HG02571 (cell line): ENCODE results near the gene TNFRSF14.

Experiments used
- ATAC-seq: cut with Tn5 transposase; IDR thresholded peaks from one replicate; pipeline ENCODE4 v1.9.1; 2021; ENCODE audit warnings: mild to moderate bottlenecking, moderate library complexity; ENCODE audit not compliant: unreplicated experiment

TNFRSF14 gene

DNA sequence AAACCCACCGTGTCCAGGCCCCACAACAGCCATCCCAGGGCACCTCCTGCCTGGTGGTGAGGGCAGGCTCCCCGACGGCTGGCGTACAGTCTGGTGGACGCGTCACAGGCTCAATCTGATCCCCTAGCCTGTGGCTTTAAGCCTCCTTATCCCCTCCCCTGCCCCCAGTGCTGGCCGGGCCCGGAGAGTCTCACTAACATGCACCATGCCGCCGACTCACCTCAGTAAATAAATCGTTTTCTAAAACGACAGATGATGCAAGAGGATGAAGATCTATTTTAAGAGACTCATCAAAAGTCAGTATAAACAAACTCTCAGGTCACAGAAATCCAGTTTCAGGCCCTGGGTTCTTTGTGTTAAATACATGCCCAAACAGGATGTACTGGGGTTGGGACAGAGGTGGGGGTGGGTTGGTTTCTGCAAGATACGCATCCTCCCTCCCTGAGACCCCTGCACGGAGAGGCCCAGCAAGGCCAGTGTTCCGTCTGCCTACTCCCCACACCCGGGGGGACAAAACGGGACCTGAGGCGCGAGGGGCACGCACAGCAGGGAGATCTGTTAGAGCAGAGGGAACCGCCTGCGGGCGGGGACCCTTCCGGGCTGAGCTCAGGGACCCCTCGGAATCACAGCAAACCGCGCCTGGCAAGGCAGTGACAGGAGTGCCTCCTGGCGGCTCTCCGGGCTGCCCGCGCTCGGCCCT is 32.8 kb upstream of the TNFRSF14 start:
- no peak for ATAC-seq

- no peak for ATAC-seq
These were observed 32.1 kb upstream of the TNFRSF14 start for GRCh38 chr1:2523891-2524609.

GRCh38 chr1:2525572-2525919 is 30.6 kb upstream of the TNFRSF14 start:
- no peak for ATAC-seq

GRCh38 chr1:2525920-2526823 is 30.0 kb upstream of the TNFRSF14 start, which contains the start of gene PANK4:
PANK4 (minus strand) TSS chr1:2526596; CDS start chr1:2526587, 9 bp downstream.
- peak; percentile 75 for ATAC-seq

GRCh38 chr1:2526824-2527555 is 29.2 kb upstream of the TNFRSF14 start:
- peak; percentile 25 for ATAC-seq

DNA sequence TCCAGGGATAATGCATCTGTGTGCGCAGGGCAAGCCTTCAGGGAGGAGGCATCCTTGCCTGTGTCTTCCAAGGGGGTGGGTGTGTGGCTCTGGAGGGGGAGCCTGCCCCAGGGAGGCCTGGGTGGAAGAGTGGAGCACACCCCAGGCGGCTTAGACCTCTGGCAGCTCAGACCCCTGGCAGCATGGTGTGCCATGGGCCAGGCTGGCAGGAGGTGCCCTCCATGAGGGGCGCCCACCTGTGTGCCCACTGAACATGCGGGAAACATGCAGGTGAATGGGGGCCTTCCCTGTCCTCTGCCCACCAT is 28.7 kb upstream of the TNFRSF14 start:
- ATAC-seq = no peak

DNA sequence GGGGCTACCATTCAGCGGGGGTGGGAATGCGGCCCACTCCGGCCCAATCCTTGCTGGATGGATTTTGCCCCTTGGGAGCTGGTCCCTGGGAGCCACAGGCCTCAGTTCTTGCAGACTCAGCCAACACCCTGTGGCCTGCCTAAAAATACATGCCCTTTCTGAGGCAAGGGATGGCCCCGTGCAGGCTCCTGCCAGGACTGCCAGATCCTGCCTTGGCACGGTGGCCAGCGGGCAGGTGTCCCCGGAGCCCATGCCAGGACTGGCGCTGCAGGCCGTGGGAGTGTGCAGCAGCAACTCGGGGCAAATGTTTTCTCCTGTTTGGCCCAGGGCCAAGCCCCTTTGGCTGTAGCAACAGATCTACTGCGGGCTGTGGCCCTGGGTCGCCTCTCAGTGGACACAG is 28.2 kb upstream of the TNFRSF14 start:
- no peak for ATAC-seq

DNA sequence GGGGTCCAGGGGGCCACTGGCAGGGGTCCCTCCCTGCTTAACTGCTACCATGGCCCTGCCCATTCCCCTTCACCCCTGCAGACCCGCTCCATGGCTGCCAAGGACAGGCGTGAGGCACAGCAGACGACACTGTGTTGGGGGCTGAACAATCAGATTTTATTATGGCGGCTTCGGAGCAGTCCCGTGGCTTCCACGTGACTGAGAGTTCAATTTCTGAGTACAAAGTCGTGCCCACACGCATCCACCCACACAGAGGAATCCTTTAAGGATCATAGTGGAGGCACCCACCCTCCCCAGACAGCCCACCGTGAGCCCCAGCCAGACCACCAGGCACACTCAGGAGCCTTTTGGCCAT is 27.6 kb upstream of the TNFRSF14 start:
- no peak for ATAC-seq

- ATAC-seq = no peak
These were observed 27.0 kb upstream of the TNFRSF14 start for GRCh38 chr1:2528966-2529783.

- no peak for ATAC-seq
These were observed 26.2 kb upstream of the TNFRSF14 start, which contains the start of gene HES5 for GRCh38 chr1:2529784-2530512. HES5 (minus strand) TSS chr1:2530263; CDS start chr1:2530164, 99 bp downstream.

DNA sequence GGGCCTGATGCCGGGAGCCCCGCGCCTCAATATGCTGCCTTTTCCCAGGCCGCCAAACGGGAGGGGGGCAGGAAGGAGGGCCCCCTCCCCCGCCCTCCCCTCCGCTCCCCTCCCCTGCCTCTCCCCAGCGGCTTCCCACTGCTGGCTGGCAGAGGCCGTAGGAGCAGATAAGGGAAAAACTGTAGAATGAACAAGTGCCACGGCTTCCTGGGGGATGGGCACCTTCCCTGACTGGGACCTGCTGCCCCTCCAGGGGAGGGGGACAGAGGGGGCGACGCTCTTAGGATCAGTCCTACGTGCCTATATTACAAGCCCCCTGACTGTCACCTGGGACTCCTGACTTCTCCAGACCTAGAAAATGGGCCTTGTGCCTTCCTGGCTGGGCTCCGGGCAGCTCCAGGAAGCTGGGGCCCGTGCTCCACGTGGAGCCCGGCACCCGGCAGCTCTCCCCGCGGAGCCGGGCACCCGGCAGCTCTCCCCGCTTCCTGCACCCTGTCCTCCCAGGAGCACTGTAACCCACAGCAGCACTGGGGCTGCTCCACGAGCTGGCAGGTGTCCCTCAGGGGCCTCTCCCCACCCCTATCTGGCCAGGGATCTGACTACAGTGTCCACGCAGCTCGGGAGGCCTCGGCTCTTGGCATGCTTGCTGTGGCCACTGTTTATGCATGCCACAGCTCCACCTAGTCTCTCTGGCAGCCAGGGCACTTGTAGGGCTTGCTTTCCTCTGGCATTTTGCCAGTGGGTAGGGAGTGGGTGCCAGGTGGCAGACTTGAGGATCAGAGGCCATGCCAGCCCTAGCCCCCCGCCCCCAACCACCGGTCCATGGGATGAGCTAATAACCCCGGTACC is 25.4 kb upstream of the TNFRSF14 start:
- ATAC-seq = no peak

DNA sequence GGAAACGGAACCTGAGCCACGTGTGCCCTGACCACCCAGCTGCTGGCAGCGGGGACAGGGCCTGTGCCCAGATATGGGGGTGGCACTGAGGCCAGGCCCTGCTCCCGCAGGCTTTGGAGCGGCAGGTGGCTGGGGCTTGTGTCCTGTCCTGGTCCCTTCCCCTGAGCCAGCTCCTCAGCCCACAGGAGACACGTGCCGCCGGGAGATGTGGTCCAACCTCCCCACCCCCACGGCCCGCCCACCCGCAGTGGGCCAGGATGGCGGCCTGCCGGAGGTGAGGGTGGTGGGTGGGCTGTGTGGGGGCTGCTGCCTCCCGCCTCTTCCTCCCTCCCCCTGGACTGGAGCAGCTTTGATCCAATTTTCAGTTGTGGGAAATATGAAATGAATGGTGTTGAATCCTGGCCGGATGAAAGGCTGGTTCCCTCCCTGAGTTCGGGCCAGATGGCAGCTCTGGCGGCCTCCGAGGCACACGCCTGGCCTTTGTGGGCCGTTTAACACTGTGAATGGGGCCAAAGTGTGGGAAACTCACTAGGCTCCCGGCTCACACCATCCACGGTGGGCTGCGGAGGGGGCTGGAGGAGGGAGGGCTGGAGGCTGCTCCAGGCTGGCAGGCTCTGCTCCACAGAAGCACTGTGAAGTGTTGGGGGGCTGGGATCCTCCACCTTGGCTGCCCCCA is 23.5 kb upstream of the TNFRSF14 start:
- ATAC-seq = no peak

DNA sequence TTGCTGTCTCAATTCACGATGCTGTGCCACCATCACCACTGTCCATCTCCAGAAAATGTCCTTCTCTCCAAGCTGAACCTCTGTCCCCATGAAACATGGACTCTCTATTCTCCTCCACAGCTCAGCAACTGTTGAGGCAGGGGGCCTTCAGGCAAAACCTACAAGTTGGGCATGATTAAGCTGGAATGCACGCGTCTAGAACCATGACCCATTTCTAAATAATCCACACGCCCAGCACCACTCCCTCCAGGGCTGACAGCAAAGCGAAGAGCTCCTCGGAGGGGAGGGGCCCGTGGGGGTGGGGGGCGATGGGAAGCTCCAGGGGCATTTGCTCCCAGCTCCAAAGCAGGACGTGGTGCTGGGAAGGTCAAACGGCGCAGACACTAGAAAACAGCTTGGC is 22.8 kb upstream of the TNFRSF14 start:
- no peak for ATAC-seq

DNA sequence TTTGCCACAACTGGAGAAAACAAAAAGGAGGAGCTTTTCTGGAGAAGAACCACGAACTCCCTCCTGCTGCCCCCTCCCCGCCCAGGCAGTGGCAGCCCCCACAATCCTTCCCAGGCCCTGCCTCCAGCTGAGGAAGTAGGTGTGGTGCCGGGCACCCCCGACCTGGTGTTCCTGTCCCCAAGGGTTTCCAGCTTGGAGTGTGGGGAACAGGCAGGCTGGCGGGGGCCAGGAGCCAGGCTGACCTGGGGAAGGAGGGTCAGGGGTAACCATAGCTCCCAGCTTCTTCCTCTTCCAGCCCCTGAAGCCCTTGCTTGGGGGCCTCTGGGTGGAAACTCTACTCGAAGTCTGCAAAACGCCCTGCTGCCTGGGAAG is 21.9 kb upstream of the TNFRSF14 start:
- no peak for ATAC-seq

DNA sequence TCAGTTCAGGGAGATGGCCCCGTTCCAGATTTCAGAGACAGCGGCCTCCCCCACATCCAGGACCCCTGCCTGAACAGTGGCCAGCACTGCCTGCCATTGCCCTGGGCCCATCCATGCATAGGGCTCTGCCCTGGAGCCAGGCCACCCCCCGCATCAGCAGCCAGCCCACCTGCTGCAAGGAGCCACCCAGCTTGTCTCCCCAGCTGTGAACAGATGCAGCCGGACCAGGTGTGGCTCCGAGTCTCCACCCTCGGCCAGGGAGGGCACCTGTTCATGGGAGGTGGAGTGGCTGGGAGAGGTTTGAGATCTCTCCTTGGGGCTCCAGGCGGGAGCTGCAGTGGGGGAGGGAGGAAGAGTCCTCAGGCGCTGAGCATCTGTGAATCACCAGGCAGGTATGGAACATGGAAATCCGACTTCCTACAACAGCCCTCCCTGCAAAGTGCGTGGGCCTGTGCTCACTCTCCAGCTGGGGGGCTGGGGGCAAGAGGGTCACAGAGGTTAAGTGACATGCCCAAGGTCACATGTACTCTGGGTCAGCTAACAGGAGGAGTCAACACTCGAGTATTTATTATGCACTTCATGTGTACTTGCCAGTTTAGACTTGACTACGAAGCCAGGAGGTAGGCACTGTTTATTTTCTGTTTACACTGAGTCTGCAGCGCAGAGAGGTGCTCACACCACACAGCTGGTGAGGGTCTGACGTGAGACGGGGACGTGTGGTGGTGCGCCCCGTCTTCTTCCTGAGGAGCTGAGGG is 21.3 kb upstream of the TNFRSF14 start:
- ATAC-seq = no peak

GRCh38 chr1:2535455-2535854 is 20.7 kb upstream of the TNFRSF14 start:
- no peak for ATAC-seq

DNA sequence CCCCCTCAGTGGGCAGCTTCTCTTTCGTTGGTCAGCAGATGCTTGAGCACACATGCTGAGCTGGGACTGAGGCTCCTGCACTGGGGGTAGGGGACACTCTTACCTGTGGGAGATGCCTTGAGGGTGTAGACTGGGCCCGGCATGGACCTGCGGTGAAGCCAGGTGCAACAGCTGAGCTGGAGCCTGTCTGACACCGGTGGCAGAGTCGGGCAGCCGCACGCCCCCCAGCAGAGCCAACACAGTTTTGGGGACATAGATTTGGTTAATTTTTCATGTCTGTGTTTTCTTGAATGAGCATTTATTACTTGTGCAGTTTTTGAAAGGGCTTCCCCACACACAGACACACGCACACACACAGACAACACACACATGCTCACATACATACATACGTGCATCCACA is 20.2 kb upstream of the TNFRSF14 start:
- ATAC-seq = no peak

GRCh38 chr1:2537784-2538115 is 18.4 kb upstream of the TNFRSF14 start:
- ATAC-seq = no peak
